GM12878 (cell line): ENCODE measurements around the gene NLGN1. TPM values are rescaled to one million over a fixed set of nuclear protein-coding genes. Genes with fewer than 3 reads are reported as not detected.

ENCODE experiments used
- ATAC-seq: fragments of 200-7000 bp; cut with Tn5 transposase; 3 replicates; pipeline ENCODE4 v1.9.1; 2020; ENCODE audit warnings: mild to moderate bottlenecking, moderate library complexity
- BruUV-seq: library from RNA; stranded (reverse); fragments of 400-500 nt; replicated peaks from 2 replicates; lab custom pipeline; 2021; lab: Mats Ljungman, UMichigan
- CTCF ChIA-PET: fragments of 300-600 bp; sonication (Branson Sonifier 250); formaldehyde crosslinking; extraction: SDS; loops from one replicate; lab custom pipeline; 2021; ENCODE audit warnings: inconsistent platforms; lab: Yijun Ruan, JAX
- POLR2A ChIA-PET: fragments of 350-600 bp; formaldehyde crosslinking; extraction: SDS; loops from one replicate; lab custom pipeline; 2021; ENCODE audit warnings: inconsistent platforms; lab: Charles Lee
- RAD21 ChIA-PET: fragments of 300-600 bp; sonication (Branson Sonifier 250); formaldehyde crosslinking; loops from one replicate; lab custom pipeline; 2023; ENCODE audit warnings: antibody characterized with exemption; ENCODE audit not compliant: unreplicated experiment; lab: Charles Lee
- SMC1A ChIA-PET: fragments of 300-600 bp; sonication (Branson Sonifier 250); formaldehyde crosslinking; loops from one replicate; lab custom pipeline; 2023; ENCODE audit not compliant: unreplicated experiment, uncharacterized antibody; lab: Charles Lee
- DNase-seq: peaks from one replicate; pipeline ENCODE4 v3.0.0-alpha.2; 2011; ENCODE audit warnings: low read depth, low spot score
- FAIRE-seq: peaks from 3 replicates; lab custom pipeline; 2011; peaks lifted over from hg19 to GRCh38; lab: Jason Lieb, UNC
- H2AFZ ChIP-seq: 2 replicates; pipeline ENCODE4 v1.6.0; 2011; ENCODE audit warnings: low read depth, low read length, control low read depth; ENCODE audit not compliant: control insufficient read depth
- H3K27ac ChIP-seq: 2 replicates; pipeline ENCODE4 v1.5.1; 2011; ENCODE audit warnings: control low read depth; ENCODE audit not compliant: control insufficient read depth, insufficient read depth
- H3K27me3 ChIP-seq, 2 experiments: replicated peaks in 1 of 2; 2 replicates each; pipeline versions ENCODE4 v1.6.0 to v1.6.1; 2011; ENCODE audit warnings: low read length in 1 of 2; ENCODE audit not compliant: control insufficient read depth in 2 of 2, insufficient read depth in 2 of 2
- H3K36me3 ChIP-seq, 2 experiments: 2 replicates each; pipeline ENCODE4 v1.5.1; 2011; ENCODE audit warnings: low read length in 1 of 2; ENCODE audit not compliant: control insufficient read depth in 2 of 2, insufficient read depth in 2 of 2
- H3K4me1 ChIP-seq: 2 replicates; pipeline ENCODE4 v1.6.1; 2011; ENCODE audit warnings: mild to moderate bottlenecking, low read length, moderate library complexity, mixed read lengths; ENCODE audit not compliant: control insufficient read depth, insufficient read depth
- H3K4me2 ChIP-seq: 2 replicates; pipeline ENCODE4 v1.6.0; 2011; ENCODE audit warnings: control low read depth; ENCODE audit not compliant: control insufficient read depth, insufficient read depth
- H3K4me3 ChIP-seq: fragments of 200-600 bp; sonication (generic); 2 replicates; pipeline ENCODE4 v1.5.1; 2016
- H3K79me2 ChIP-seq: 2 replicates; pipeline ENCODE4 v1.6.0; 2011; ENCODE audit warnings: low read length; ENCODE audit not compliant: control insufficient read depth, insufficient read depth
- H3K9ac ChIP-seq: 2 replicates; pipeline ENCODE4 v1.8.0; 2011; ENCODE audit warnings: low read length, control low read depth, mixed read lengths; ENCODE audit not compliant: control insufficient read depth, insufficient read depth
- H3K9me3 ChIP-seq: replicated peaks from 3 replicates; pipeline ENCODE4 v1.5.1; 2011; ENCODE audit warnings: mild to moderate bottlenecking, low read length; ENCODE audit not compliant: control insufficient read depth, insufficient read depth
- H4K20me1 ChIP-seq: 2 replicates; pipeline ENCODE4 v1.6.0; 2011; ENCODE audit not compliant: control insufficient read depth, insufficient read depth
- CBX5 ChIP-seq: sonication (generic); IDR thresholded peaks from 2 replicates; pipeline ENCODE4 v1.6.1; 2016; ENCODE audit warnings: low read depth, moderate library complexity, mild to moderate bottlenecking, inconsistent platforms
- CEBPB ChIP-seq, 2 experiments: fragments of 150-350 bp in 1 of 2; IDR thresholded peaks; 2 replicates each; pipeline ENCODE4 v1.6.1; 2012 to 2014; ENCODE audit warnings: low read depth in 2 of 2, low read length in 2 of 2, borderline replicate concordance in 1 of 2, inconsistent platforms in 1 of 2
- ESRRA ChIP-seq: IDR thresholded peaks from 2 replicates; pipeline ENCODE4 v1.6.1; 2012; ENCODE audit warnings: mild to moderate bottlenecking, low read length, improper control_type of control experiment
- NBN ChIP-seq: fragments of 450-650 bp; IDR thresholded peaks from 2 replicates; pipeline ENCODE4 v1.6.1; 2016
- POU2F2 ChIP-seq: IDR thresholded peaks from 3 replicates; pipeline ENCODE4 v1.6.1; 2011; ENCODE audit warnings: low read depth, mild to moderate bottlenecking, low read length, borderline replicate concordance
- PRDM15 ChIP-seq: fragments of 450-650 bp; formaldehyde crosslinking; IDR thresholded peaks from 2 replicates; pipeline ENCODE4 v1.4.0; 2020; ENCODE audit warnings: mild to moderate bottlenecking, moderate library complexity
- WGBS: methylation state at CpG from one replicate; pipeline ENCODE4 v1.1.6; 2016; ENCODE audit warnings: low lambda C conversion rate; ENCODE audit not compliant: insufficient replicate concordance, insufficient coverage; ENCODE audit errors: missing lambda C conversion rate; 5-methylcytosine and 5-hydroxymethylcytosine counted together
- in situ Hi-C: fragments of 300-500 bp; cut with MboI; formaldehyde crosslinking; loops from 9 replicates; pipeline ENCODE4 v1.14.3; 2018; ENCODE audit warnings: mixed read lengths
- intact Hi-C: fragments of 100-400 bp; cut with micrococcal nuclease; formaldehyde crosslinking; loops from one replicate; pipeline ENCODE4 v1.14.2; 2022; ENCODE audit not compliant: unreplicated experiment
- polyA plus RNA-seq, 11 experiments: library from polyadenylated mRNA; depleted of rRNA in 4 of 11; unstranded in 6 of 11; stranded (reverse) in 5 of 11; fragments of >200 nt; fragmentation: Nextera tagmentation in 4 of 11; fragmentation: Illumina TruSeq in 1 of 11; extraction: Ambion mirVana in 4 of 11; extraction: Trizol in 1 of 11; gene quantifications; 1 replicate in 1 of 11; 2 replicates in 10 of 11; pipeline versions ENCODE4 v1.2.1 to v1.2.3, GENCODE V29; 2011 to 2016; ENCODE audit warnings: inconsistent platforms in 2 of 11, missing spikeins in 2 of 11, low read depth in 1 of 11
- total RNA-seq, 4 experiments: library from RNA; depleted of rRNA in 3 of 4; stranded (reverse); fragments of >200 nt in 3 of 4; fragmentation: Illumina TruSeq in 1 of 4; extraction: Trizol in 1 of 4; gene quantifications; 2 replicates each; pipeline versions ENCODE4 v1.2.1 to v1.2.3, GENCODE V29; 2013 to 2021

NLGN1 gene
- total and polyA plus RNA-seq, 10 of the 15 experiments (the other 5 are each of a cell fraction or from before 2014, with no cell fraction given) = not detected

- intact Hi-C loops = no loop called here
- no peaks in the 10 kb centered on the region for H3K36me3 ChIP-seq
- ChIA-PET CTCF (no interaction called here), POLR2A (no interaction called here), SMC1A (interaction anchor here (1.0 kb wide), 1 partner anchor 14 kb away, joined by 3 read pairs; no protein-coding TSS in a partner anchor), RAD21 (no interaction called here)
- H3K4me1 ChIP-seq = no peaks in the 10 kb centered on the region
- no peaks in the 10 kb centered on the region for H3K9me3 ChIP-seq
- no peaks in the 10 kb centered on the region for H4K20me1 ChIP-seq
- H3K4me2 ChIP-seq = no peak overlapping the region
- no peak for ATAC-seq
- H3K27me3 ChIP-seq = no peaks in the 10 kb centered on the region; a peak in 1 of 4 replicates
- no peaks in the 10 kb centered on the region for H3K79me2 ChIP-seq
- no peak overlapping the region for H2AFZ ChIP-seq
- H3K9ac ChIP-seq = no peak overlapping the region
- in situ Hi-C loops = no loop called here
- FAIRE-seq = no peak
- H3K4me3 ChIP-seq = no peak overlapping the region
- no peak overlapping the region for H3K27ac ChIP-seq
- no TSS peak for BruUV-seq
- WGBS = 9% methylated on average over 4 of the region's 4 CpGs
- DNase-seq = no peak
- TF ChIP-seq CBX5 = no peak
- TF ChIP-seq ESRRA = no peak
- no peak for TF ChIP-seq POU2F2
- TF ChIP-seq CEBPB (IDR thresholded peaks at IDR 0.05; ENCODE audit: borderline replicate concordance in 1 of 2, low read depth in 2 of 2, low read length in 2 of 2) = no peak
- TF ChIP-seq PRDM15 (CRISPR knock-in tag) = no peak
- no peak for TF ChIP-seq NBN
These were observed 365.0 kb downstream of the NLGN1 start for GRCh38 chr3:173762501-173762900.
